IMR-90 (cell line): Measurements from ENCODE around the gene KHK.

ENCODE experiments used
- CTCF ChIP-seq: conservative IDR thresholded peaks from 2 replicates; pipeline ENCODE4 v1.5.1; 2012; ENCODE audit warnings: mild to moderate bottlenecking, low read depth, low read length, improper control_type of control experiment
- POLR2A ChIP-seq: IDR thresholded peaks from 2 replicates; pipeline ENCODE4 v1.6.1; 2012; ENCODE audit warnings: mild to moderate bottlenecking, low read depth, low read length

DNA sequence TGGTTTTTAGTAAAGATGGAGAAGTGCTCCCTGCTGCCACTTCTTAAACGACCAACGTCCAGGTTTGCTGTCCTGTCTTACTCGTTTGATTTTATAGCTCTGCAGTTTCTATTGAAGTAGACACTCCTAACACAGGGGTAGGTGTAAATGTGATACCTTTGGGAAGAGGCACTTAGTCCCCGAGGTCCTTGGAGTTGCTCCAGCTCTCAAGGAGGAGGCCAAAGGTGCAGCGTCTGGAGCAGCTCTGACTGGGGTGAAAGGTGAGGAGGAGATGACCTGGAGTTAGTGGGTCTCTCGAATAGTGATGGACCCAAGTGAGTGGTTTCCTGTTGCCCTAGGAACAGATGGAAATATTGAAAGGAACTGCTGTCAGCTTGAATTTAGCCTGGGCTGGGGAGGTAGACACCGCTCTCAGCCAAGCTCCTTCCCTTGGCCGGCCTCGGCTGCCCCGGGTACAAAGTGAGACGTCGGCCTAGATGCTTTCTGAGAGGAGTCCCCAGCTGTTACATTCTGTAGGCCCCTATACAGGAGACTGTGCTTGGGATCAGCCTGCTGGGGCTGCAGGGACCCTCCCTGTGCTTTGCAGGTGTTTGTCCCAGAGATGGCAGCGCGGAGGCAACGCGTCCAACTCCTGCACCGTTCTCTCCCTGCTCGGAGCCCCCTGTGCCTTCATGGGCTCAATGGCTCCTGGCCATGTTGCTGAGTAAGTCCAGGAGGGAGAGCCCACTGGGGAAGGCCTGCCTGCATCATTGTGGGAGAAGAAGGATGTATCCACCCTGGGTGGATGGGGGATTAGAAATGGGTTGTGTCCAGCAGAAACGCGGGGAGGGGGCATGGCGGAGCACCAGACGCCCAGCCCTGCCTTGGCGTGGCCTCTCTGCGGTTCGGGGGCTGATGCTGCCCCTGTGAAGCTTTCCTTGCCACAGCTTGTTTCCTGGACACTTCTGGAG is 5.4 kb downstream of the KHK start:
- TF ChIP-seq CTCF (no peak), POLR2A (no peak)
